ENCODE results near the gene CDH8. TPM values are rescaled to one million over a fixed set of nuclear protein-coding genes. Genes with fewer than 3 reads are reported as not detected.

The CDH8 gene
- total and polyA plus RNA-seq, 3 donors from 2014 or later = 0.83 to 2.8 (median 0.87) TPM

- H3K27ac ChIP-seq = no peak overlapping the region
- H3K4me3 ChIP-seq = no peak overlapping the region
- H3K9me3 ChIP-seq = no peaks in the 10 kb centered on the region
- no peaks in the 10 kb centered on the region for H3K36me3 ChIP-seq (ENCODE audit: low read depth, missing control alignments)
- H3K4me1 ChIP-seq = no peaks in the 10 kb centered on the region
- intact Hi-C loops (cut with DNase I; ENCODE audit: low total_unique reads) = no loop called here
- WGBS, 2 donors = 68 to 77% methylated on average over 4 of the region's 4 CpGs
- TF ChIP-seq POLR2A (IDR thresholded peaks at IDR 0.05) = no peak
- no peak for TF ChIP-seq CTCF (IDR thresholded peaks at IDR 0.05)
- no peak for DNase-seq
- no peaks in the 10 kb centered on the region for H3K27me3 ChIP-seq
These were observed 67.2 kb downstream of the CDH8 start for GRCh38 chr16:61969077-61969382.

- DNase-seq = no peak
- Histone ChIP-seq H3K4me3 (no peak overlapping the region), H3K36me3 (ENCODE audit: low read depth, missing control alignments) (no peaks in the 10 kb centered on the region), H3K27me3 (no peaks in the 10 kb centered on the region), H3K9me3 (no peaks in the 10 kb centered on the region), H3K27ac (no peak overlapping the region), H3K4me1 (no peaks in the 10 kb centered on the region)
- WGBS, 2 donors = 72 to 75% methylated on average over 7 of the region's 7 CpGs
- intact Hi-C loops (cut with DNase I; ENCODE audit: low total_unique reads) = no loop called here
- no peak for TF ChIP-seq CTCF (IDR thresholded peaks at IDR 0.05)
- no peak for TF ChIP-seq POLR2A (IDR thresholded peaks at IDR 0.05)
These were observed 67.8 kb downstream of the CDH8 start for GRCh38 chr16:61968242-61969076.

- Histone ChIP-seq H3K4me1 (no peaks in the 10 kb centered on the region), H3K27ac (no peak overlapping the region), H3K36me3 (ENCODE audit: low read depth, missing control alignments) (no peaks in the 10 kb centered on the region), H3K27me3 (no peaks in the 10 kb centered on the region), H3K9me3 (no peaks in the 10 kb centered on the region), H3K4me3 (no peak overlapping the region)
- WGBS, 2 donors = 65 to 71% methylated on average over 8 of the region's 8 CpGs
- no peak for TF ChIP-seq POLR2A (IDR thresholded peaks at IDR 0.05)
- TF ChIP-seq CTCF (IDR thresholded peaks at IDR 0.05) = no peak
- intact Hi-C loops (cut with DNase I; ENCODE audit: low total_unique reads) = no loop called here
- no peak for DNase-seq
These were observed 79.0 kb downstream of the CDH8 start for GRCh38 chr16:61957075-61957855.

GRCh38 chr16:61952841-61953240, 83.4 kb downstream of the CDH8 start:
- Histone ChIP-seq H3K27ac (no peak overlapping the region), H3K27me3 (no peaks in the 10 kb centered on the region), H3K9me3 (no peaks in the 10 kb centered on the region), H3K36me3 (ENCODE audit: low read depth, missing control alignments) (no peaks in the 10 kb centered on the region), H3K4me1 (no peaks in the 10 kb centered on the region), H3K4me3 (no peak overlapping the region)
- TF ChIP-seq POLR2A (IDR thresholded peaks at IDR 0.05) = no peak
- no peak for DNase-seq
- 67 to 82% methylated on average over 1 of the region's 1 CpG for WGBS, 2 donors
- intact Hi-C loops (cut with DNase I; ENCODE audit: low total_unique reads) = no loop called here

- Histone ChIP-seq H3K27ac (no peak overlapping the region), H3K4me3 (no peak overlapping the region), H3K4me1 (no peaks in the 10 kb centered on the region), H3K9me3 (no peaks in the 10 kb centered on the region), H3K27me3 (no peaks in the 10 kb centered on the region), H3K36me3 (ENCODE audit: low read depth, missing control alignments) (no peaks in the 10 kb centered on the region)
- TF ChIP-seq POLR2A (IDR thresholded peaks at IDR 0.05) (no peak), CTCF (IDR thresholded peaks at IDR 0.05) (no peak)
- no peak for DNase-seq
- WGBS, 2 donors = 87 to 90% methylated on average over 3 of the region's 3 CpGs
- intact Hi-C loops (cut with DNase I; ENCODE audit: low total_unique reads) = no loop called here
These were observed 87.8 kb downstream of the CDH8 start for GRCh38 chr16:61948414-61948813.

Measured in testis (tissue), 3 donors.